Mammary microvascular endothelial cell (primary cell): ENCODE data around the gene ZNF479. TPM values are rescaled to one million over a fixed set of nuclear protein-coding genes. Genes with fewer than 3 reads are reported as not detected.

Source experiments
- total RNA-seq: library from RNA; depleted of rRNA; stranded (reverse); fragments of >200 nt; gene quantifications from 2 replicates; pipeline ENCODE4 v1.2.3, GENCODE V29; 2015

Gene ZNF479
- total RNA-seq: not detected in 2 replicates

DNA sequence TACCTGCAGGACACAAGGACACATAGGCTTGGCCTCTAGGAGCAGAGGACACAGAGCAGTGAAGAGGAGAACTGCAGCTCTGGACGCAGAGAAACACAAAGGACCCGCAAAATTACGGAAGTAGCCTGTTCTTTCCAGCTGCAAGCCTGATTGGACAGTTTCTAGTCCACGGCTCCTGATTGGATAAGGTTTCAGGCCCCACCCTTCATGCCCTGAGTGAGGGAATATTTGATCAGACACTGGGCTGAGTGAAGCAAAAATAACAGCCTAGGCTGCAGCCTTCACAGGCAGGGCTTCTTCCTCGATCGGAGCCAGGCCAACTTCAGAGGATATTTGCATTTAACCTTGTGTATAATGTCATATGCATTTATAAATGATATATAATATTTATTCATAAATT, at the start of gene ZNF479:
Gene ZNF479, minus strand, starts transcription at position 101 of the 400 bp plus-strand sequence. CDS start 112 bp downstream, outside the sequence.

